HG02588 (cell line): ENCODE measurements around the gene TASP1.
A peak's percentile ranks its signal among the peaks of the same experiment; 100 is the strongest.
"Not testable (repeated sequence)": the region's sequence is repeated elsewhere in the genome, so short reads cannot be mapped to it uniquely, and the experiment has no call there.

ENCODE experiments used
- ATAC-seq: cut with Tn5 transposase; IDR thresholded peaks from one replicate; pipeline ENCODE4 v1.9.1; 2021; ENCODE audit warnings: mild to moderate bottlenecking, moderate library complexity; ENCODE audit not compliant: unreplicated experiment

Gene TASP1

DNA sequence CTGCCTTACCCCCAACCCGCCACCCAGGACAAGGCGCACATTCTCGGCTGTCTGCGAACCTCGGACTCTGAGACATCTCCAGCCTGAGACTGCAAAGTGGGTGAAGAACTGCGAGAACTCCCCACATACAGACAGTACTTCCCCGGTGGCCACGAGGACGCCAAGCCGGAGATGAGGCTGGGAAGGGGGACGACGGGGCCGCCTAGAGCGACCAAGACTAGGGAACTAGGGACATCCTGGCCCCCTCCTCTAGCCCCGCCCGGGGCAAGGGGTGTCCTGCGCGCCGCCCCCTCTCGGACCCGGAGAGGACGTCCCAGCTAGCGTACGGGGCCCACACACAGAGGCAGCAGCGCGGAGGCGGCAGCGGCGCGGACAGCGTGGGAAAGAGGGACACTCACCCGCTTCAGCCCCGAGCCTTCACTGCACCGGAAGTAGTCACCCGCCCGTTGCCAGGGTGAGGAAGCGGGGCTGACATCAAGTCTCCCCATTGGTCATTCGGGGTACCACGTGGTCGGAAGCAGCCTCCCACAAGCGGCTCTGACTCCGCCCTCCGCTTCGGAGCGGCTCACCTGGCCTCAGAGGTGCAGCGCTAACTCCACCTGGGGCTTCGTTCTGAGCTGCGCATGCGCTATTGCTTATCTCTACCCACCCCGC lies at the start of gene TASP1:
TASP1 (minus strand) TSS at position 437 of the 654 bp plus-strand sequence. CDS start 8,854 bp downstream, outside the sequence.
- peak; percentile 100 for ATAC-seq

DNA sequence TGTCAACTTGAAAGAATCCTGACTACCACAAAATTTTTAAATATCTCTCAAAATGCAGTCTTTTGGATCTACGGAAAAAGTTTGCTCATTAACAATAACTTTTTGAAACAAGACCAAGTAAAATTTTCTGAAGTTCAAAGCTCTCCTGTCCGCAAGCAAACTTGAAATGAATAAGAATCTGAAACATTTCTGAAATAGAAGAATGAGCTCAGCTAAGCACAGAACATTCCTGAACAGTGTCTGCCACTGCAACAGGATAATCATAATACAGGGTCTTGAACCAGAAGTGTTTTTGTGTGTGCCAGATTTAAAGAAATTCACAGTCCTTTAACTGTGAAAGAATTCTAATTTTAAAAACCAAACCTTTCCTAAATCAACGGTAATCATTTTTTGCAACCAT lies 49.1 kb upstream of the TASP1 start:
- no peak for ATAC-seq

GRCh38 chr20:13685623-13686022 lies 46.9 kb upstream of the TASP1 start:
- ATAC-seq: no peak

GRCh38 chr20:13684566-13685222 lies 46.0 kb upstream of the TASP1 start:
- ATAC-seq: peak; percentile 52

DNA sequence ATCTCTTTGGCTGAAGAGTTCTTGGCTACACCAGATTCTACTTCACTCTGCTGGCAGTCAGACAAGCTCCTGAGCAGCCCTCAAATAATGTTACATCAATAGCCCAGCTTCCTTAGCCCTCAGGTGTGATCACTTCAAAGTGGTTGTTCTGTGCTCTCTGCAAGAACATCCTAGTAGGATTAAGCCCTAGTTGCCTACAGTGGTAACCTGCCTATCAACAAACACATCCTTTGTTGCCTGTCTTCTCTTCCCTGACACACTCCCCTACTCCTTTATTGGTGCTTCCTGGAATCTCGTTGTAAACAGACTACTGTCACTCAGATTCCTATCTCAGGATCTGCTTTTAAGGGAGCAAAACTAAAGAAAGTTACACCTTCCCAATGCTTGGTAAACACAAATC lies 45.1 kb upstream of the TASP1 start:
- ATAC-seq: no peak

- peak; percentile 91 for ATAC-seq
These were observed 42.8 kb upstream of the TASP1 start for GRCh38 chr20:13681248-13682125.

DNA sequence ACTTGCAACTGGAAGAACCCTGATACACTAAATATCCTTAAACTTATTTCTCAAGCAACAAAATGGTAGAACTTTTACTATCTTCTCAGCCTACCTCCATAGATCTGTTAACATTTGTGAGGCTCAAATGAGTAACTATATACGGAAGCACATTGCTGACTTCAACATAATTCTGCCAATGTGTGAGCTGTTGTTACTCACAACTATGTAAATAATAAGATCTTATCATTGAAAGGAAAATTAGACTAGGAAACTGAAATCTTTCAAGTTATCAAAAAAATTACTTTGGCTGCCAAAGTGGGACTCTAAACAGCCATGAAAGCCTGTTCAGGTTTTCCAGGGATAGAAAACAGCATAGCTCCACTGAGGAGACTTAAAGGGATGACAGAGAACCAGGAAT lies 40.2 kb upstream of the TASP1 start:
- no peak for ATAC-seq

DNA sequence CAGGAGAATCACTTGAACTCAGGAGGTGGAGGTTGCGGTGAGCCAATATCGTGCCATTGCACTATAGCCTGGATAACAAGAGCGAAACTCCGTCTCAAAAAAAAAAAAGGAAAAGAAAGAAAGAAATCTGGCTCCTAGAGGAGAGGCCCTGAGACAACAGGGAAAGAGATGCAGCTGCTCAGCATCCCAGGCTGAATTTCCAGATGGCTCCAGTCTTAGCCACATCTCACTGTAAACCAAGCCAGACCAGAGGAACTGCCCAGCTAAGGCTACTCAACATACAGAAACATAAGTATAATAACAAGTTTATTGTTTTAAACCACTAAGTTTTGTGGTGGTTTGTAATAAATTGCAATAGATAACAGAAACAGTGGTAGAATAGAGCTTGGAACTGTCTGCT lies 38.5 kb upstream of the TASP1 start:
- ATAC-seq: no peak

DNA sequence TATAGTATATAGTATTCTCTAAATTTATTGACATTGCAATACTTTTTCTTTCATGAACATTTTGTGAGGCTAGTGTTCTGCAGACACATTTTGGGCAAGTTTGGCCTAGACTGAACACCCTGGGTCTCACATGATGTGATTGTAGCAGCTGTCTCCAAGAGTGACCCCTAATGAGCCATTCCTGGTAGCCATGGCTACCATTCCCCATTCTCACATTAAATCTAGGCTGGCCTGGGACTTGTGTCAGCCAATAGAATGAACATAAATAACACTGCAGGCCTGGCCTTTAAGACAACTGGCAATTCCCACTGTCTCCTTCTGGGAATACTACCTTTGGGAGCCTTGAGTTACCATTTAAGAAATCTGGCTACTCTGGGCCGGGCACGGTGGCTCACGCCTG lies 38.0 kb upstream of the TASP1 start:
- no peak for ATAC-seq

GRCh38 chr20:13672690-13673089 lies 34.0 kb upstream of the TASP1 start:
- ATAC-seq: no peak

DNA sequence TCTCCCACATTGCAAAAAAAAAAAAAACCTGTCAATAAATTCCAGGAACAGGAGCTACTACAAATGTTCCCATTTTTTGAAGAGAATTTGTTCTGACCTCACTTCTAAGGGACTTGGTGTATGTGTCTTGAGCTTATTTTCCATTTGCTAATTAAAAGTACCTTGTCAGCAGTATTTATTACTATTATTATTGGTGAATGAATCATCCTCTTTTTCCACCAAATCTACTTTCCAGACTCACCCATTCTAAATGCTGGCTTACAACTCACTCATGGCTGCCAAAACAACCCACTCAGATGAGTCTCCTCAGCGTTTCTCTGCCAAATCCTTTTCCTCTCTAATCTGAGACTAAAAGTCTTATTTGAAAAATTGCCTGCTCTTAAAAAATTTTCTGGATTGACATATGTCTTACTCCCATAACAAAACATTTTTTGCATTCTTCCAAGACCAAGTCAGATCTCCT lies 33.2 kb upstream of the TASP1 start:
- no peak for ATAC-seq

GRCh38 chr20:13671512-13671911 lies 32.8 kb upstream of the TASP1 start:
- ATAC-seq: no peak

DNA sequence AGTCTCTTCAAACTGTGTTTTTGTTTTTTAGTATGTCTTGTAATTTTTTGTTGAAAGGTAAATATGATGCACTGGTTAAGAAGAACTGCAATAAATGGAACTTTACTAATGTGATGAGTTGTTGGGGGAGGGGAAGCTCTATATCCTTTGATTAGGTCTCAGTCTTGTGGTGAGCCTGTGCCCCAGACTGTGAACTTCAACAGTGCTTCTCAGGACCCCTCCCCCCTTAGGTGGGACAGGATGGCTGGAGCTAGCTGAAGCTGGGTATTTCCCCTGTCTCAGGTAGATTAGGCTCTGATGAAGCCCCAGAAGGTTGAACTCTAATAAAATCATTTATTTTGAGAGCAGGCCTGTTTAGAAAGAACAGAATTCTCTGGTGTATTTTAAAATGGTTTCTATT lies 31.4 kb upstream of the TASP1 start:
- no peak for ATAC-seq

DNA sequence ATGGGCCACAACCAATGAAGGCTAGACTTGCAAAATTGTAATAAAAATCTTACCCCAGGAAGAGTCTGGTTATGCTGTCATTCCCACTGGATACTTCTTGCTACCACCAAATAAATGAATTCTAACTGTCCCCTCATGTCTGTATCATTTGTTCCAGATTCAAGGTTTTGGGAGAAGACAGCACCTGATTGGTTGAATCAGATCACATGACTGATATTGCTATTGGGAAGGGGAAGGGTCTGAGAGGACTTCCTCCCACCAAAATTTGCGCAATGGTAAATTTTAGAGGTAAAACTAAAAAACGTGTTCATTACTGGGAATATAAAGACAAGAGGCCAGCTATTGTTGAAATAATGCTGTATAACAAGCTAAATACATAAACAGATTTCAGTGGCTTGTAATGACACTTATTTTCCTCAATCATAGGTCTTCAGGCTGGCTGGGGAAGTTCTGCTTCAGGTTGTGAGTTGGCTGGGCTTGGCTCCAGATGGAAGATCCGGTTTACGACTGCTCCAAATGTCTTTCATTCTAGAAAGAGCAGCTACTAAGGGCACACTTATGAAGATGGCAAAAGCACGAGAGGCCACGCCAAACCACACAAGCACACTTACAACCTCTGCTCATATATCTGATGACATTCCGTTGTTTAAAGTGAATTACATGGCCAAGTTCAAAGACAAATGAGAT lies 27.1 kb upstream of the TASP1 start:
- ATAC-seq: no peak

DNA sequence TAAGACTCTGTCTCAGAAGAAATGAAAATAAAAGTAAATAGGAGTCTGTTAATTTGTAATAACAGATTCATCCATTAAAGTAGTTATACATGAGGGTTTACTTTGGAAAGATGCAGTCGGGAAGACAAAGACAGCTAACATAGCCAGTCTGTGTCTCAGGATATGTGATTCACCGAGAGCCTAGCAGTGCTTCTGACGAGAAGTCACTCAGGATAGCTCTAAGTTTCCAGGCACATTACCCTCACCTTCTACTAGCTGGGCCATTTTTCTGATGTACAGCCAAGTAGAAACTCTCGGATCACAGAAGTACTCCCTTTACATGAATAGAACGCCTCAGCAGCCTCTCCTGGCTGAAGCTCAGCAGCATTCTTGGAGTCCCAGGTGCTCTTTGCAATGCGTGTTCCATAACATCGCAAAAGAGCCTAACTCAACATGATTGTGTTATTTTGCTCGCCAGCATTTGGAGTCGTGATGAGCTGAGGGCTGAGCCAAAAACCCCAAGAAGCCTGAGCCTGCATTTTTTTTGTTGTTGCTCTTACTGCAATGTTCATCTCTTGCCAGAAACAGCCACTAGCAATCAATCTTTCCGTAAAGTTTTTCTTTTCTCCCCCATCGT lies 22.4 kb upstream of the TASP1 start:
- ATAC-seq: no peak

DNA sequence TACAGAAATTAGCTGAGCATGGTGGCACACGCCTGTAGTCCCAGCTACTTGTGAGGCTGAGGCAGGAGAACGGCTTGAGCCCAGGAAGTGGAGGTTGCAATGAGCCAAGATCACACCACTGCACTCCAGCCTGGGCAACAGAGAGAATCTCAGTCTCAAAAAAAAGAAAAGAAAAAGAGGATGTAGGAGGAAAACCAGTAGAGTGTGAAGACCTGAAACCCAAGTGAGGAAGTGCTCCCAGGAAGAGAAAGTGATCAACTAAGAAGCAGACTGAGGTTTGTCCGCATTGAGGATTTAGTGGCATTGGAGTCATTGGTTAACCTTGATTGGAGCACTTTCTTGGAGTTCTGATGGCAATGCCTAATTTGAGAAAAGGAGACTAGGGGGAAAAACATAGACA lies 20.6 kb upstream of the TASP1 start:
- ATAC-seq: peak; percentile 90

DNA sequence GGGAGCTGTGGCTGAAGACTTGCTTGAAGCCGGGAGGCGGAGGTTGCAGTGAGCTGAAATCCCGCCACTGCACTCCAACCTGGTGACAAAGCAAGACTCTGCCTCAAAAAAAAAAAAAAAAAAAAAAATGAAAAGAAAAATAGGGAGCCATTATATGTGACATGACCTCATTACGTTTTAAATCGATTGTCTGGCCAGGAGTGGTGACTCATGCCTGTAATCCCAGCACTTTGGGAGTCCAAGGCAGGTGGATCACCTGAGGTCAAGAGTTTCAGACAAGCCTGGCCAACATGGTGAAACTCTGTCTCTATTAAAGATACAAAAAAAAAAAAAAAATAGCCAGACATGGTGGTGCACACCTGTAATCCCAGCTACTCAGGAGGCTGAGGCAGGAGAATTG lies 19.3 kb upstream of the TASP1 start:
- not testable (repeated sequence) for ATAC-seq

DNA sequence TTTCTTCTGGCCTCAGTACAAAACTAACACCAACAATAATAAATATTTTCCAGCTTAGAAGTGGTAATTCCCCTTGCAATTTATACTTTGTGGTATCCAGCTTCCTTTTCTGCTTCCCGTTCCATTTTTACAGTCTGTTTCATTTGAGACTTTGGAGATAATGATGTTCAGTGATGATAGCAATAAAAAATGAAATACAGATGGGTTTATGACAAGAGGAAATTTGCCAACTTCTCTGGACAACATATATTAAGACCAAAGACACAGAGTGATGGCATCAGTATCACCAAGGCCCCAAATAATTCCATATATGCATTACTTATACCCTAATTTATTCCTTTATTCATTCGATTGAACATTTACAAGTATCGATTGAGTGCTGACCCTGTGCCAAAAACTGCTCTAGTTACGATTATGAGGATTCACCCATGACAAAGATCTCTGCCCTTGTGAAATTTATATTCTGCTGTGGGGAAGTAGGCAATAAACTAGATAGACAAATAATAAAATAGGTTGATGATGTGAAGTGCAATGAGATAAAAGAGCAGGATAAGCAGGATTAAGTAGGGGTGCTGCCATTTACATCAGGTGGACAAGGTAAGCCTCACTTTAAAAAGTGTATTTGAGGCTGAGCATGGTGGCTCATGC lies 18.1 kb upstream of the TASP1 start:
- no peak for ATAC-seq

DNA sequence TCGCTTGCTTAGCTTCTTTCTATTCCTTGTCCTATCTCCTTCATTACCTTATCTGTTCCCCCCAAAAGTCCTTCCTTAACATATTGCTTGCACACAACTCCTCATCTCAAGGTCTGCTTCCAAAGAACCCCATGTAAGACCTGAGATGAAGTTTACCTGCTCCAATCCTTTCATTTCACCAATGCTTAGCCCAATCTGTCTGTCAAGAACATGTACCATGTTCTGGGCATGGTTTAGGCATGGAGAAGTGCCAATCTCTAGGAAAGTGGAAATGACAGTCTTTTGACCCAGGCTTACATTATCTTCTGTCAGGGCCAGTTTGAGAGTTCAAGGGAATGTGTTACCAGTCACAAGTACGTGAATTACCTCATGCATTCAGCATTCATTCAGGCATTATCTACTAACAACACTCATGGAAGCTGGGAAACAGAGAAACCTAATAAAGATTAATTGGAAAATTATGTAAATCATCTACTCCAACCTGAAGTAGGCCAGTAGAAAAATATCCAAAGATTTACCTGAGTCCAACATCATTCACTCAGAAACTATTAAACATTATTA lies 15.8 kb upstream of the TASP1 start:
- ATAC-seq: no peak

DNA sequence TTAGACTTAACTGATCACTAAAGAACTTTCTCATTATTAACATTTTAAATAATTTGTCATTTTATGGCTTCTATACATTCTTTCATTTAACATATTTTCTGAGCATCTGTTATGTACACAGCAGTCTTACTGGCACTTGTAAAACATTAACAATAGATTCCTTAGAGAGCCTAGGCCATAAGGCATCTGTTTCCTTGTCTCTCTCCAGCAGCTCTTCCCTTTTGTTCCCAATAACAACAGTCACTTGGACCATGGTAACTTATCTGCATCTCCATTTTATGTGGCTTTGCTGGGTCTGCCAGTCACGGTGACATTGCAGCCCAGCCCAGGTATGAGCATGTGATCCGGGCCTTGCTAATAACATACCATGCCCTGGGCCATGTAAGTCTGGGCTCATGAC lies 11.7 kb upstream of the TASP1 start:
- ATAC-seq: no peak
